Esophagus muscularis mucosa (tissue), 4 donors: ENCODE data around the gene CDK19. TPM values are rescaled to one million over a fixed set of nuclear protein-coding genes. Genes with fewer than 3 reads are reported as not detected.

Experiments
- DNase-seq: peaks from one replicate; pipeline ENCODE4 v3.0.0-alpha.2; 2017; ENCODE audit errors: extremely low spot score
- H3K27ac ChIP-seq, 4 donors: fragments of 200-600 bp; sonication (generic); replicated peaks in 1 of 4; 1 replicate in 3 of 4; 2 replicates in 1 of 4; pipeline ENCODE4 v1.5.1; 2016 to 2019; ENCODE audit warnings: mild to moderate bottlenecking in 1 of 4
- H3K27me3 ChIP-seq, 4 donors: fragments of 200-600 bp; sonication (generic); one replicate each; pipeline versions ENCODE4 v1.5.1 to v1.6.0; 2016 to 2019
- H3K36me3 ChIP-seq, 4 donors: fragments of 200-600 bp; sonication (generic); one replicate each; pipeline ENCODE4 v1.5.1; 2016 to 2019
- H3K4me1 ChIP-seq, 4 donors: fragments of 200-600 bp; sonication (generic); one replicate each; pipeline ENCODE4 v1.5.1; 2016 to 2019
- H3K4me3 ChIP-seq, 4 donors: fragments of 200-600 bp; sonication (generic); 1 replicate in 2 of 4; 2 replicates in 2 of 4; pipeline ENCODE4 v1.5.1; 2016 to 2019; ENCODE audit warnings: mild to moderate bottlenecking in 4 of 4, moderate library complexity in 1 of 4
- H3K9me3 ChIP-seq, 4 donors: fragments of 200-600 bp; sonication (generic); 1 replicate in 3 of 4; 2 replicates in 1 of 4; pipeline ENCODE4 v1.5.1; 2016 to 2019
- EP300 ChIP-seq: sonication (generic); formaldehyde crosslinking; IDR thresholded peaks from one replicate; pipeline ENCODE4 v1.6.1; 2017; ENCODE audit warnings: antibody characterized with exemption
- POLR2A ChIP-seq: fragments of 450-650 bp; IDR thresholded peaks from one replicate; pipeline ENCODE4 v1.6.1; 2017; ENCODE audit warnings: antibody characterized with exemption, moderate library complexity, mild to moderate bottlenecking, low read depth
- POLR2AphosphoS5 ChIP-seq, 2 donors: sonication (generic); formaldehyde crosslinking; IDR thresholded peaks; one replicate each; pipeline ENCODE4 v1.6.1; 2017; ENCODE audit warnings: antibody characterized with exemption in 2 of 2
- WGBS: methylation state at CpG from one replicate; pipeline ENCODE4 v1.1.5; 2018; 5-methylcytosine and 5-hydroxymethylcytosine counted together
- intact Hi-C: fragments of 100-400 bp; cut with DNase I; formaldehyde crosslinking; loops from one replicate; pipeline ENCODE4 v1.15.1; 2023
- total RNA-seq, 4 donors: library from RNA; depleted of rRNA; stranded (reverse); fragments of >200 nt; gene quantifications; one replicate each; pipeline versions ENCODE4 v1.1.0 to v1.2.1, GENCODE V29; 2016
- TF ChIP-seq, protein P1 (sequence below), 3 experiments: fragments of 200-600 bp in 2 of 3; fragments of 450-650 bp in 1 of 3; sonication (generic) in 2 of 3; IDR thresholded peaks; one replicate each; pipeline ENCODE4 v1.5.1; 2017 to 2019; ENCODE audit warnings: antibody characterized with exemption in 3 of 3, mild to moderate bottlenecking in 2 of 3, moderate library complexity in 1 of 3

CDK19 gene
- total RNA-seq, 4 donors from 2014 or later: 12.0 to 15.0 (median 13.6) TPM

DNA sequence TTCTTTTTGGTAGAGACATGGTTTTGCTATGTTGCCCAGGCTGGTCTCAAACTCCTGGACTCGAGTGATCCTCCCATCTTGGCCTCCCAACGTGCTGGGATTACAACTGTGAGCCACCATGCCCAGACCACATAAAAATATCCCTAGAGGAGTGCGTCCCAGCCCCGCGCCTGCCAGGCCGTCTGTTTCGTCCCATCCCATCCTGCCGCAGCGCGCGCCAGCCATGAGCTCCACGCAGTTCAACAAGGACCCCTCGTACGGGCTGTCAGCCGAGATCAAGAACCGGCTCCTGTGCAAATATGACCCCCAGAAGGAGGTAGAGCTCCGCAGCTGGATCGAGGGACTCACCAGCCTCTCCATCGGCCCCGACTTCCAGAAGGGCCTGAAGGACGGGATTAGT, 42.7 kb upstream of the CDK19 start:
- peaks cover 0 to 6% (median 0%) of the 10 kb centered on the region in 4 donors for H3K36me3 ChIP-seq
- no peaks in the 10 kb centered on the region for H3K4me1 ChIP-seq
- no peak overlapping the region for H3K27ac ChIP-seq
- no peak for TF ChIP-seq POLR2AphosphoS5 (IDR thresholded peaks at IDR 0.05)
- TF ChIP-seq, protein P1, sequence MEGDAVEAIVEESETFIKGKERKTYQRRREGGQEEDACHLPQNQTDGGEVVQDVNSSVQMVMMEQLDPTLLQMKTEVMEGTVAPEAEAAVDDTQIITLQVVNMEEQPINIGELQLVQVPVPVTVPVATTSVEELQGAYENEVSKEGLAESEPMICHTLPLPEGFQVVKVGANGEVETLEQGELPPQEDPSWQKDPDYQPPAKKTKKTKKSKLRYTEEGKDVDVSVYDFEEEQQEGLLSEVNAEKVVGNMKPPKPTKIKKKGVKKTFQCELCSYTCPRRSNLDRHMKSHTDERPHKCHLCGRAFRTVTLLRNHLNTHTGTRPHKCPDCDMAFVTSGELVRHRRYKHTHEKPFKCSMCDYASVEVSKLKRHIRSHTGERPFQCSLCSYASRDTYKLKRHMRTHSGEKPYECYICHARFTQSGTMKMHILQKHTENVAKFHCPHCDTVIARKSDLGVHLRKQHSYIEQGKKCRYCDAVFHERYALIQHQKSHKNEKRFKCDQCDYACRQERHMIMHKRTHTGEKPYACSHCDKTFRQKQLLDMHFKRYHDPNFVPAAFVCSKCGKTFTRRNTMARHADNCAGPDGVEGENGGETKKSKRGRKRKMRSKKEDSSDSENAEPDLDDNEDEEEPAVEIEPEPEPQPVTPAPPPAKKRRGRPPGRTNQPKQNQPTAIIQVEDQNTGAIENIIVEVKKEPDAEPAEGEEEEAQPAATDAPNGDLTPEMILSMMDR (IDR thresholded peaks at IDR 0.05): no peak
- TF ChIP-seq EP300: no peak
- no peak for TF ChIP-seq POLR2A
- H3K9me3 ChIP-seq: no peaks in the 10 kb centered on the region
- no peak for DNase-seq
- H3K4me3 ChIP-seq: no peak overlapping the region
- 97% methylated on average over 21 of the region's 21 CpGs for WGBS
- intact Hi-C loops: no loop called here
- no peaks in the 10 kb centered on the region for H3K27me3 ChIP-seq

DNA sequence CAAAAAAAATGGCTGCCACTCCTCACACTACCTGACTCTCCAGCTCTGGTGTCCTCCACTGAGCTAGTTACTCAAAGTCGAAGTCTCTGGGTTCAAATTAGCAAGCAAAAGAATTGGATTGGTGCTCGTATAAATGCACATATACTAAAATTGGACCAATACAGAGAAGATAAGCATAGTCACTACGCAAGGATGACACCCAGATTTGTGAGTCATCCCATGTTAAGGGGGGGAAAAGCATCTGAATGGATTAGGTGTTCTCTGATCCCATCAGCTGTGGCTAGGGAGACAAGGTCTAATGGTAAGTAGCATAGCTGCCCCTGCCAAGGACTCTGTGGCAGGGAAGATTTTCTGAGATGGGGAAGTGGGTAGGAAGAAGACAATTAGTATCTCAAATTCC, 41.0 kb upstream of the CDK19 start:
- intact Hi-C loops: no loop called here
- Histone ChIP-seq H3K9me3 (no peaks in the 10 kb centered on the region), H3K27ac (no peak overlapping the region), H3K27me3 (no peaks in the 10 kb centered on the region), H3K4me1 (no peaks in the 10 kb centered on the region), H3K36me3 (peaks cover 0 to 6% (median 0%) of the 10 kb centered on the region in 4 donors), H3K4me3 (no peak overlapping the region)
- no peak for DNase-seq
- WGBS: 87% methylated on average over 3 of the region's 3 CpGs
- TF ChIP-seq POLR2A: no peak
- no peak for TF ChIP-seq EP300
- TF ChIP-seq, protein P1 (IDR thresholded peaks at IDR 0.05): no peak
- no peak for TF ChIP-seq POLR2AphosphoS5 (IDR thresholded peaks at IDR 0.05)

DNA sequence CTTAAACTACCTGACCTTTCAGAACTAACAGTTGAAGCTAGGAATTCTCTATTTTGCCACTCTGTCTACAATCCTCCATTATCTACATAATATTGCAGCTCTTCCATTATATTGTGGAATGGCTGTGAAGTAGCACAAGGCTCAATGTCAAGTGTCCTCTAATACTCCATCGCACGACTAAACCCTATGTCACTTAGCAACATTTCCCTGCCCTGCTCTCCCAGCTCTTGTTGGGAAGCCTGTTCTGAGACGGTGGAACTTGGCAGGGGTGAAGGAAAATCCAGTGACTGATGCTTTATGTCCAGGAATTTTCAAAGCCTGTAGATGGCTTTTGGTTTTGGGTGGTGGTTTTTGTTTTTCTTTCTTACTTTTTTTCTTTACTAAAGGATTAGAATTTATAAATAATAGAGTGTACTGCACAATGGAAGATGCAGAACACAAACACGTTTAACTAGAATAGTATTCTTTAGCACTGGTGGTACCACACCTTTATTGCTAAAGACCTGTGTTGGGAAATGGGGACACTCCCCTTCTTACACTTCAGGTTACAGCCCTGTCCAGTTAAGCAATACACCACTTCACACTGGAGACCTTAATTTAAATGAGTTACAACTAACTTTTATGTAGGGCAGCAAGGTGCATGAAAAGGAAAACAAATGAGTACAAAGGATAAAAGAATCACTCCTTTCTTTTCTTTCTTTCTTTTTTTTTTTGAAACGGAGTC, 38.6 kb upstream of the CDK19 start:
- Histone ChIP-seq H3K36me3 (peaks cover 0 to 5% (median 0%) of the 10 kb centered on the region in 4 donors), H3K4me3 (no peak overlapping the region), H3K4me1 (no peaks in the 10 kb centered on the region), H3K27ac (no peak overlapping the region), H3K27me3 (no peaks in the 10 kb centered on the region), H3K9me3 (no peaks in the 10 kb centered on the region)
- intact Hi-C loops: no loop called here
- no peak for TF ChIP-seq EP300
- no peak for TF ChIP-seq POLR2AphosphoS5 (IDR thresholded peaks at IDR 0.05)
- TF ChIP-seq, protein P1 (IDR thresholded peaks at IDR 0.05): no peak
- TF ChIP-seq POLR2A: no peak
- 68% methylated on average over 5 of the region's 5 CpGs for WGBS
- DNase-seq: no peak

DNA sequence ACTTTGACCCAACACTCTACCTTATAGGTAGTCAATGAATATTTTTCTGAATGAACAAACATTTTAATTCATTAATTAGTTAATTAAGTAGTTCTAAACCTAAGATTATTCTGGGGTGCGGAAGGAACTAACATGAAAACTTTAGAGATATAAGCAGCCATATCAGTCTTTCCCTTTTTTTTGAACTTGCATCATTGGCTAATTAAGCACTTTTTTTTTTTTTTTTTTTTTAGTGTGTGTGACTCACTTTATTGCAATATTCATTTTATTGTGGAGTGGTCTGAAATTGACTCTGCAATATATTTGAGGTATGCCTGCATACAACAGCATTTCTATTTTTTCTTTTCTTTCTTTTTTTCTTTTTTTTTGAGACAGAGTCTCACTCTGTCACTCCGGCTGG, 37.5 kb upstream of the CDK19 start:
- 98% methylated on average over 2 of the region's 2 CpGs for WGBS
- intact Hi-C loops: no loop called here
- no peaks in the 10 kb centered on the region for H3K9me3 ChIP-seq

More for the DNA sequence above, 37.5 kb upstream of the CDK19 start:
- Histone ChIP-seq H3K4me3 (no peak overlapping the region), H3K36me3 (no peaks in the 10 kb centered on the region), H3K4me1 (no peaks in the 10 kb centered on the region), H3K27ac (no peak overlapping the region), H3K27me3 (no peaks in the 10 kb centered on the region)
- TF ChIP-seq POLR2AphosphoS5 (IDR thresholded peaks at IDR 0.05): no peak
- TF ChIP-seq, protein P1 (IDR thresholded peaks at IDR 0.05): no peak
- no peak for TF ChIP-seq EP300
- no peak for TF ChIP-seq POLR2A
- no peak for DNase-seq
